Thyroid gland (tissue), 4 donors: Measurements from ENCODE around the gene ACAD11. TPM values are rescaled to one million over a fixed set of nuclear protein-coding genes. Genes with fewer than 3 reads are reported as not detected.
"Not testable (repeated sequence)": the region's sequence is repeated elsewhere in the genome, so short reads cannot be mapped to it uniquely, and the experiment has no call there.

ENCODE experiments used
- DNase-seq, 2 donors: peaks; one replicate each; pipeline ENCODE4 v3.0.0-alpha.2; 2019
- H3K27ac ChIP-seq, 3 donors: fragments of 200-600 bp; sonication (generic); 1 replicate in 2 of 3; 2 replicates in 1 of 3; pipeline ENCODE4 v1.5.1; 2016 to 2019; ENCODE audit warnings: mild to moderate bottlenecking in 1 of 3, moderate library complexity in 1 of 3
- H3K27me3 ChIP-seq: fragments of 200-600 bp; sonication (generic); one replicate; pipeline ENCODE4 v1.5.1; 2019
- H3K36me3 ChIP-seq, 2 donors: fragments of 200-600 bp; sonication (generic); one replicate each; pipeline ENCODE4 v1.5.1; 2016 to 2019
- H3K4me1 ChIP-seq, 2 donors: fragments of 200-600 bp; sonication (generic); one replicate each; pipeline ENCODE4 v1.5.1; 2017 to 2019
- H3K4me3 ChIP-seq, 3 donors: fragments of 200-600 bp; sonication (generic); replicated peaks in 1 of 3; 1 replicate in 2 of 3; 2 replicates in 1 of 3; pipeline ENCODE4 v1.5.1; 2016; ENCODE audit warnings: mild to moderate bottlenecking in 1 of 3
- H3K9me3 ChIP-seq: fragments of 200-600 bp; sonication (generic); one replicate; pipeline ENCODE4 v1.5.1; 2017
- POLR2A ChIP-seq, 2 donors: fragments of 450-650 bp; IDR thresholded peaks; one replicate each; pipeline ENCODE4 v1.6.1; 2017; ENCODE audit warnings: antibody characterized with exemption in 2 of 2, mild to moderate bottlenecking in 2 of 2, moderate library complexity in 1 of 2
- WGBS, 2 donors: methylation state at CpG; one replicate each; pipeline ENCODE4 v1.1.5; 2017; 5-methylcytosine and 5-hydroxymethylcytosine counted together
- intact Hi-C: fragments of 100-400 bp; cut with DNase I; formaldehyde crosslinking; loops from one replicate; pipeline ENCODE4 v1.15.1; 2023
- total RNA-seq, 4 donors: library from RNA; depleted of rRNA; stranded (reverse); fragments of >200 nt; gene quantifications; one replicate each; pipeline ENCODE4 v1.2.3, GENCODE V29; 2016
- TF ChIP-seq, protein P1 (sequence below), 6 experiments: fragments of 200-600 bp in 3 of 6; fragments of 450-650 bp in 3 of 6; sonication (generic) in 3 of 6; IDR thresholded peaks; one replicate each; pipeline ENCODE4 v1.5.1; 2016 to 2019; ENCODE audit warnings: antibody characterized with exemption in 6 of 6, mild to moderate bottlenecking in 2 of 6, inconsistent platforms in 1 of 6, moderate library complexity in 1 of 6

The ACAD11 gene
- total RNA-seq, 4 donors from 2014 or later = 34.9 to 42.6 (median 42.3) TPM

- Histone ChIP-seq H3K4me3 (no peak overlapping the region), H3K36me3 (no peaks in the 10 kb centered on the region), H3K9me3 (no peaks in the 10 kb centered on the region), H3K4me1 (no peaks in the 10 kb centered on the region), H3K27me3 (no peaks in the 10 kb centered on the region), H3K27ac (no peak overlapping the region)
- no peak for DNase-seq
- no peak for TF ChIP-seq POLR2A (IDR thresholded peaks at IDR 0.05)
- TF ChIP-seq, protein P1, sequence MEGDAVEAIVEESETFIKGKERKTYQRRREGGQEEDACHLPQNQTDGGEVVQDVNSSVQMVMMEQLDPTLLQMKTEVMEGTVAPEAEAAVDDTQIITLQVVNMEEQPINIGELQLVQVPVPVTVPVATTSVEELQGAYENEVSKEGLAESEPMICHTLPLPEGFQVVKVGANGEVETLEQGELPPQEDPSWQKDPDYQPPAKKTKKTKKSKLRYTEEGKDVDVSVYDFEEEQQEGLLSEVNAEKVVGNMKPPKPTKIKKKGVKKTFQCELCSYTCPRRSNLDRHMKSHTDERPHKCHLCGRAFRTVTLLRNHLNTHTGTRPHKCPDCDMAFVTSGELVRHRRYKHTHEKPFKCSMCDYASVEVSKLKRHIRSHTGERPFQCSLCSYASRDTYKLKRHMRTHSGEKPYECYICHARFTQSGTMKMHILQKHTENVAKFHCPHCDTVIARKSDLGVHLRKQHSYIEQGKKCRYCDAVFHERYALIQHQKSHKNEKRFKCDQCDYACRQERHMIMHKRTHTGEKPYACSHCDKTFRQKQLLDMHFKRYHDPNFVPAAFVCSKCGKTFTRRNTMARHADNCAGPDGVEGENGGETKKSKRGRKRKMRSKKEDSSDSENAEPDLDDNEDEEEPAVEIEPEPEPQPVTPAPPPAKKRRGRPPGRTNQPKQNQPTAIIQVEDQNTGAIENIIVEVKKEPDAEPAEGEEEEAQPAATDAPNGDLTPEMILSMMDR (IDR thresholded peaks at IDR 0.05) = no peak
- intact Hi-C loops = no loop called here
- WGBS, 2 donors = 84 to 89% methylated on average over 4 of the region's 4 CpGs
Measured at GRCh38 chr3:132563420-132564069, 96.1 kb downstream of the ACAD11 start.

DNA sequence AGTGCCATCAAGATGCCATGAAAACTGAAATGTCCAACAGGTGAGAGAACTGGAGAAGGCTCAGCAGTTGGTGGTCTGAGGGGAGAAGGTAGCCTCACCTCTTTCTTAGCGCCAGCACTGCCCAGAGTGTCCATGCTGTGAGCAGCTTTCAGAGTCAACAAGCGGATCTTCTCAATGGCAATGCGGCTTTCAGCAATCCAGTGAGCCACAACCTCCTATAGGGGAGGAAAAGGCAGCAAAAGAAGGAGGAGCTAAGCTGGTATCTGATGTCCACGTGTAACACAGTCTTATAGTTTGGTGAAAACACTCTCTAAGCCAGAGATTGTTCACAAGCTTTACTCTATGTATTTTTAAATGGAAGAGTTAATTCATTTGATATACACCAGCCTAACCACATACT is 98.6 kb downstream of the ACAD11 start:
- no peaks in the 10 kb centered on the region for H3K27me3 ChIP-seq
- no peak overlapping the region for H3K4me3 ChIP-seq
- H3K27ac ChIP-seq = no peak overlapping the region
- no peak for DNase-seq
- intact Hi-C loops = no loop called here
- no peak for TF ChIP-seq POLR2A (IDR thresholded peaks at IDR 0.05)
- TF ChIP-seq, protein P1 (IDR thresholded peaks at IDR 0.05) = no peak
- no peaks in the 10 kb centered on the region for H3K9me3 ChIP-seq
- H3K4me1 ChIP-seq = no peaks in the 10 kb centered on the region
- 70 to 84% methylated on average over 4 of the region's 4 CpGs for WGBS, 2 donors
- no peaks in the 10 kb centered on the region for H3K36me3 ChIP-seq

DNA sequence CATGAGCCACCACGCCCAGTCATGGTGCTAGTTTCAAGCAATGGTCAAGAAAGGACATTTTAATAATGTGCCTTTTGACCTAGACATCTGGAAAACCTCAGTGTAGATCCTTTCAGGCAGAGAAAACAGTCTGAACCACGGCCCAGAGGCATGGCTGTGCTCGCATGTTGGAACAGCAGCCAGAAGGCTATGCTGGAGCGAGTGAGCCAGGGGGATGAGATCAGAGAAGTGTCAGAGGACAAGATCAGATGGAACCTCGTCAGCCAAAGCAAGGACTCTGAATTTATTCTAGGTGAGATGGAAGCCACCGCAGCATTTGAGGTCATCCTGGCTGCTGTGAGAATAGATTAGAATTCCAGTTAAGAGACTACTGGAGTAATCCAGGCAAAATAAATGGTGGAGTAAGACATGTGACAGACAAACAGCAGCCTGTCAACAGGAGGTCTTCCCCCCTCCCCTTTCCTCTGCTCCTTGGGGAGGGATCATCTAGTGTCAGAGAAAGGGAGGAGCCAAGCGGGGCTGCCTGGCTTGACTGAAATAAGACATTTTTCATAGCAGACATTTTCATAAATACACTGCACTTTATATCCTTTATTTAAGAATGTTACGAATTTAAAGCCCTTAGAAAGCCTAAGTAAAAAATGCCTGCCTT is 103.0 kb downstream of the ACAD11 start:
- H3K9me3 ChIP-seq = no peaks in the 10 kb centered on the region
- peaks cover 5 to 8% of the 10 kb centered on the region in 2 donors for H3K4me1 ChIP-seq
- intact Hi-C loops = no loop called here
- H3K4me3 ChIP-seq = no peak overlapping the region
- 75 to 88% methylated on average over 8 of the region's 8 CpGs for WGBS, 2 donors
- H3K36me3 ChIP-seq = no peaks in the 10 kb centered on the region
- no peak for TF ChIP-seq POLR2A (IDR thresholded peaks at IDR 0.05)
- TF ChIP-seq, protein P1 (IDR thresholded peaks at IDR 0.05) = no peak
- no peak for DNase-seq
- no peaks in the 10 kb centered on the region for H3K27me3 ChIP-seq
- H3K27ac ChIP-seq = no peak overlapping the region

- H3K9me3 ChIP-seq, DNase-seq, H3K36me3 ChIP-seq, H3K27me3 ChIP-seq, intact Hi-C loops, H3K4me1 ChIP-seq, H3K4me3 ChIP-seq, H3K27ac ChIP-seq: not testable (repeated sequence)
- 88 to 91% methylated on average over 3 of the region's 3 CpGs for WGBS, 2 donors
Measured at GRCh38 chr3:132556036-132556386, 103.6 kb downstream of the ACAD11 start.

DNA sequence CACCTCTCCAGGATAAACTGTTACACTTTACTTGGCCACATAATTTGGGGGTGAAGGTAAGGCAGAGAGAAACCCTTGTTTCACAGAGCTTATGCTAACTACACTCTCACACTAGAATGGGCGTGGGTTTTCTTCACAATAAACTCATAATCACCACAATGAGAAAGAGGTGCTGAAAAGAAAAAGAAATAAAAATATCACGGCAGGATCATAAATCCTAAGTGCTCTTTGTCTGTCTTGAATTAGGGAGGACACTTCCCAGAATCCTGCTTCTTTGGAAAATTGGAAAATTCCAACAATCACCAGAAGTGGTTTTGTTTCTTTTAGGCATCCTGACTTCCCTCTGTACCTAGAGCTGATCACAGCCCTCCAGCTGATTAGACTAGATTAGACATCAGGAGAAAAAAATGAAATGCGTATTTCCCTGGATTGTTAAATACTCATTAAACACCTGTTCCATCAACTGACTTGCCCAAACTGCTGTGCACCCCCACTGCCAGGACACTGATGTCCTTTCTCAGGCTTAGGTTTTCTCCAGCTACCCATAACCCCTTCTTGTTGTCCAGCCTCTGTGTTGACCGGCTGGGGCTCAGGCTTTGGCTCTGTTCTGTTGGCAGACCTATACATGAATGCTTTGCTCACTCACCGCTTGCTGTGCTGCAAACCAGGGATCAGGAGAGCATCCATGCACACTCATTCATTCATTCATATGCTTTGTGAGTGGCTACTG is 104.1 kb downstream of the ACAD11 start:
- no peak overlapping the region for H3K27ac ChIP-seq
- WGBS, 2 donors = 84 to 86% methylated on average over 5 of the region's 5 CpGs
- no peaks in the 10 kb centered on the region for H3K9me3 ChIP-seq
- peaks cover 8 to 9% of the 10 kb centered on the region in 2 donors for H3K4me1 ChIP-seq
- no peaks in the 10 kb centered on the region for H3K36me3 ChIP-seq
- intact Hi-C loops = no loop called here
- no peak for DNase-seq
- no peak for TF ChIP-seq POLR2A (IDR thresholded peaks at IDR 0.05)
- TF ChIP-seq, protein P1 (IDR thresholded peaks at IDR 0.05) = no peak
- H3K4me3 ChIP-seq = no peak overlapping the region
- no peaks in the 10 kb centered on the region for H3K27me3 ChIP-seq
